Activated T-cell treated with anti-CD3 and anti-CD28 coated beads for 1 hour (primary cell): Measurements from ENCODE around the gene ZNF615.
"Not testable (repeated sequence)": the region's sequence is repeated elsewhere in the genome, so short reads cannot be mapped to it uniquely, and the experiment has no call there.

Experiments used
- DNase-seq: peaks from one replicate; pipeline ENCODE4 v3.0.0-alpha.2; 2020; ENCODE audit warnings: low read depth

Gene ZNF615

GRCh38 chr19:51980116-51980736 is 27.8 kb downstream of the ZNF615 start:
- DNase-seq = no peak

DNA sequence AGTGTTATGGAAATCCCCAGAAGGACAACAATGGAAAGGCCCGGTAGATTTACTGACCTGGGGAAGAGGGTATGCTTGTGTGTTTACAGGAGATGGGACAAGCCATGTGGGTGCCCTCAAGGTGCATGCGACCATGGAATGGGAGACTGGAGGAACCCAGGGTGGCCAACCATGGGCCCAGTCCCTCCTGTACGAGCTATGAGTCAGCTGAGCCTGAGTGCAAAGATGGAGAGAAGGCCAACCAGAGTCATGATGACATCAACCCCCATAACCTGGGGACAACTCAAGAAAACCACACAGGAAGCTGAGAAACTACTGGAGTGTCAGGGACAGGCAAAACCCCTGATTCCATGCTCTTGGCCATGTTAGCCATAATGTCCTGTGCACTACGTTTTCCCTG is 29.1 kb downstream of the ZNF615 start:
- no peak for DNase-seq

DNA sequence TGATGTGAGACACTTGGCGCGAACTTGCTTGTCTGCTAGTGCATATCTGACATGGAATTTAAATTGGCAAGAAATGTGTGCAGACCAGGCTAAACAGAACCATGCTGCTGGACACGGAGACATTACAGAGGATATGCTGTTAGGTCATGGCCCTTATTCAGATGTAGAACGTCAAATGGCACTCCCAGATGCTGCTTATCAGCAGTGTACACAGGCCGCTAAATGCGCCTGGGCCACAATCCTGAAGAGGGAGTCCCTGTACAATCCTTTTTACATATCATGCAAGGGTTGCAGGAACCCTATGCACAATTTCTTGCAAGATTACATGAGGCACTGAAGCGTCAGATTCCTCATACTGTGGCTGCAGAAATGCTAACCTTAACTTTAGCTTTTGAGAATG is 30.7 kb downstream of the ZNF615 start:
- no peak for DNase-seq

DNA sequence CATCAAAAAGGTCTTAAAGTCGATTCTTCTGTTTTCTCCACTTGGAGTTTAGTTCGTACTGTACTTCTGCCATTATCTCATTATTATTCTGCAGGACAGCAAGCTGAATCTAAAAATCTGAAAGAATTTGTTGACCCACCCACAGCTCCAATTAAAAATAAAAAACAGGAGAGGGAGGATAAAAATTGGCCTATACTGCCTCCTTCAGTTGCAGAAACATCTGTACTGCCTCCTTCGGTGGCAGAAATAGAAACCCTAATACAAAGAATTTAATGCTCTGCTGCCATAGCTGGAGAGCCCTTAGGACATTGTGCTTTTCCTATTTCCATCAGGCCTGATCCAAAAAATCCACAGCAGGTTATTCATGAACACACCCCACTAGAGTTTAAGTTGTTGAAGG is 31.2 kb downstream of the ZNF615 start:
- DNase-seq = no peak

DNA sequence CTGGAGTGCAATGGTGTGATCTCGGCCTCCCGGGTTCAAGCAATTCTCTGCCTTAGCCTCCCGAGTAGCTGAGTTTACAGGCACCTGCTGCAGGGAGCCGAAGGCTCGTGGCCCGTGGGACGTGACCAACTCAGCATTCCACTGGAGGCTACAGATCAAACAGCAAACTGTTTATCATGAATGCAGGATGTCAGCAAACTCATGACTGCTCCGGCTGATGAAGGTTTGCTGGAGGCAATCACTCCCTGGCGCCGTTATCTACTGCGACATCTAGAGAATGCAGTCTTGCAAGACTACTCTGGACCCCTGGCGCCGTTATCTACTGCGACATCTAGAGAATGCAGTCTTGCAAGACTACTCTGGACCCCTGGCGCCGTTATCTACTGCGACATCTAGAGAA is 32.2 kb downstream of the ZNF615 start:
- DNase-seq = not testable (repeated sequence)

GRCh38 chr19:51971624-51972023 is 36.4 kb downstream of the ZNF615 start:
- no peak for DNase-seq

DNA sequence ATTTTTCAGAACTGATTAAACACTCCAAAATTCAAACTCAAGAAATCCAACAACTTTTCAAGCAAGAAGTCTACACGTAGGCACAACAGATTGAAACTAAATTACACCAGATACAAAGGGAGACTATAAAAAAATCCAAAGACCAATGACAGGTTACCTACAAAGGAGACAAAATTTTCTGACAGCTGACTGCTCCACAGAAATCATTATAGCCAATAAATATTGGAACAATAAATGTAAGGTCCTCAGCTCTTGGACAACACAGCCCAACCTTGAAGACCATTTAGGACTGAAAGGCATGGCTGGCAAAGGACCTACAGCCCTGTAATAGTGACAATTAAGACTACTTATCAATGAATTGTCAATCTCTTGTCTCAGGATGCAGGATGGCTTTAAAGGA is 37.3 kb downstream of the ZNF615 start:
- DNase-seq = no peak

DNA sequence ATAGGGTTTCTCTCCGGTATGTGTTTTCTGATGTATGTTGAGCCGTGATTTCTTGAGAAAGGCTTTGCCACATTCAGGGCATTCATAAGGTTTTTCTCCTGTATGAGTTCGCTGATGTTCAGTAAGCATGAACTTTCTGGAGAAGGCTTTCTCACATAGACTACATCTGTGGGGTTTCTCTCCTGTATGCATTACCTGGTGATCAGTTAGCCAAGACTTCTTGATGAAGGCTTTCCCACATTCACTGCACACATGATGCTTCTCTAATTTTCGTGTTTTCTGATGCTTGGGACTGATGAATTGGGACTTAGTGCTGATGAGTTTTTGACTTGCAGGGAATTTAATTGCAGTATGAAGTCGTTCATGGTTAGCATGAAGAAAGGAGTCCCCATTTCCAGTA is 42.4 kb downstream of the ZNF615 start:
- DNase-seq = no peak

DNA sequence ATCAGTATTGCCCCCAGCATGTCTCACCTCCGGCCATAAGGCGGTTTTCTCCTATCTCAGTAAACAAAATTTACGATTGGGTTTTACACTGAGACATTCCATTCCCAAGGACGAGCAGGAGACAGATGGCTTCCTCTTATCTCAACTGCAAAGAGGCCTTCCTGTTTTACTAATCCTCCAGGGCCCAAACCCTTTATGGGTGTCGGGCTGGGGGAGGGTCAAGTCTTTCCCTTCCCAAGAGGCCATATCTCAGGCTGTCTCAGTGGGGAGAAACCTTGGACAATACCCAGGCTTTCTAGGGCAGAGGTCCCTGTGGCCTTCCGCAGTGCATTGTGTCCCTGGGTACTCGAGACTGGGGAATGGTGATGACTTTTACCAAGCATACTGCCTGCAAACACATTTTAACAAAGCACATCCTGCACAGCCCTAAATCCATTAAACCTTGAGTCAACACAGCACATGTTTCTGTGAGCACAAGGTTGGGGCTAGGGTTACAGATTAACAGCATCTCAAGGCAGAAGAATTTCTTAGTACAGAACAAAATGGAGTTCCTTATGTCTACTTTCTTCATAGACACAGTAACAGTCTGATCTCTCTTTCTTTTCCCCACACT is 47.3 kb downstream of the ZNF615 start:
- DNase-seq = not testable (repeated sequence)

GRCh38 chr19:51959791-51960190 is 48.2 kb downstream of the ZNF615 start:
- no peak for DNase-seq

GRCh38 chr19:51957846-51958245 is 50.2 kb downstream of the ZNF615 start:
- not testable (repeated sequence) for DNase-seq

DNA sequence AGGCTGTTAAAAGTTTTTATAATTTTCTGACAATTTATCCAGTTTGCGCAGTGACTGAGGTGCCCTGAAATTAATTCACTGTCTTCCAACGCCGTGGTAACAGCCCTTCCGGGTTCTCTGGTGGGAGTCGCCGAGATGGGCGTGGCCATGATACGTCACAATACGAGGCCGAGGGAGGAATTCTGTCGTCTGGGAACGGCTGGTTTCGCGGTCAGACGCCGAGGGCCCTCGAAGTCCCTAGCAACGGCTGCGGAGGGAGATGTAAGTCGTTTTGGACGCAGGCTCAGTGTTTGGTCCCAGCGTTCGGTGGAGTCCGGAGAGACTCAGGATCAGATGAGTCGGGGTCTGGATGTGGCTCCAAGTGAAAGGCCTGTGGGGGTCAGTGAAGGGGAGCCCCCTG is 59.0 kb downstream of the ZNF615 start:
- DNase-seq = no peak

DNA sequence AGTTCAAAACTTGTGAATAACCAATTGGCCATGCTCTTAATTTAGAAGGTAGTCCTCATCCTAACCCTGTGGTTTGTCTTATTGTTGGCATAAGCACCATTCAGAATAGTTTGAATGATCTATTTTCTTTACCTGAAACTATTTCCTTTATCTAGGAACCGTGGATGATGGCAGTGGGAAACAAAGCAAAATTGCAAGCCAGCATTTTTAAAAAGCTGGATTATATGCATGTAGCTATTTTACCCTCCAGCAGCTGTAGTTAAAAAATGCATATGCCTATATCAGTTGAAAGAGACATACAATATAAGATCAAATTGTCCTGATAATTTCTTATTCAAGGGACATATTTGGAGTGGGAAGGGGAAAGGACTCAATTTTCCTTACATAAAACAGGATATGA is 61.4 kb downstream of the ZNF615 start:
- DNase-seq = no peak

- no peak for DNase-seq
These were observed 63.0 kb downstream of the ZNF615 start for GRCh38 chr19:51944798-51945552.
